ENCODE measurements around the gene MND1.

MND1 gene

GRCh38 chr4:153375303-153375702 lies 30.8 kb downstream of the MND1 start:
- DNase-seq (ENCODE audit: extremely low read depth, low read depth) = no peak
- TF ChIP-seq CTCF (IDR thresholded peaks at IDR 0.05; ENCODE audit: low read depth, low read length) = no peak

- no peak for DNase-seq (ENCODE audit: extremely low read depth, low read depth)
- no peak for TF ChIP-seq CTCF (IDR thresholded peaks at IDR 0.05; ENCODE audit: low read depth, low read length)
These were observed 38.6 kb downstream of the MND1 start for GRCh38 chr4:153383131-153383530.

- TF ChIP-seq CTCF (IDR thresholded peaks at IDR 0.05; ENCODE audit: low read depth, low read length) = no peak
- DNase-seq (ENCODE audit: extremely low read depth, low read depth) = no peak
These were observed 39.7 kb downstream of the MND1 start for GRCh38 chr4:153384160-153384559.

- DNase-seq (ENCODE audit: extremely low read depth, low read depth) = no peak
- no peak for TF ChIP-seq CTCF (IDR thresholded peaks at IDR 0.05; ENCODE audit: low read depth, low read length)
These were observed 41.3 kb downstream of the MND1 start for GRCh38 chr4:153385784-153386183.

GRCh38 chr4:153387981-153388380 lies 43.5 kb downstream of the MND1 start:
- TF ChIP-seq CTCF (IDR thresholded peaks at IDR 0.05; ENCODE audit: low read depth, low read length) = no peak
- DNase-seq (ENCODE audit: extremely low read depth, low read depth) = no peak

DNA sequence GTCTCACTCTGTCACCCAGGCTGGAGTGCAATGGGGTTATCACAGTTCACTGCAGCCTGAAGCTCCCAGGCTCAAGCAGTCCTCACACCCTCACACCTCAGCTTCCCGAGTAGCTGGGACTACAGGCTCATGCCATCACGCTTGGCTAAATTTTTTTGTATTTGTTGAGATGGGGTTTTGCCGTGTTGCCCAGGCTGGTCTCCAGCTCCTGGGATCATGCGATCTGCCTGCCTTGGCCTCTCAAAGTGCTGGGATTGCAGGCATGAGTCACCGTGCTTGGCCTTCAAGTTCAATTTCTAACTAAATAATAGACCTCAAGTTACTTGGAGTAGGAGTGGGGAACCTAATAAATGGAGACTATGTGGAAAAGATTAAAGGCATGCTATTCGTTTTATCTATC lies 48.9 kb downstream of the MND1 start:
- TF ChIP-seq CTCF (IDR thresholded peaks at IDR 0.05; ENCODE audit: low read depth, low read length) = no peak
- peak; percentile 57 for DNase-seq (ENCODE audit: extremely low read depth, low read depth)

DNA sequence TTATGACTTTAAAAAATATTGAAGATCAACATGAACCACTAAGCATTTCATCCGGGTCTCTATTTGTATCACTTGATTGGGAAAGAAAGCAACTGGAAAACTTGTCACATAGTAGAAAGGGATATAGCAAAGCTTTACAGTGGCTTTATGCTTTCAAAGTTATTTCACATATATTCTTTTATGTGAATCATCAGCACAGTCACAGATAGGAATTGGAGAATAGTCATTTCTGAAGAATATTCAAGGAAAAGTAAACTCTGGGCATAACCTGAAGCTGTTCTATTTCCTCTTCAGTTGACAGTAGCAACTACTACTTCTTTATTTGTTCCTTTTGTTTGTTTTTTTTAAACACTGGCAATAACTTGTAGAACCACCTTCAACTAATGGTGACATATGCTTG lies 50.5 kb downstream of the MND1 start:
- TF ChIP-seq CTCF (IDR thresholded peaks at IDR 0.05; ENCODE audit: low read depth, low read length) = no peak
- no peak for DNase-seq (ENCODE audit: extremely low read depth, low read depth)

All from AG09319 (cell line).